Endothelial cell of umbilical vein (primary cell): Measurements from ENCODE around the gene MARK4. TPM values are rescaled to one million over a fixed set of nuclear protein-coding genes. Genes with fewer than 3 reads are reported as not detected.

Experiments
- BruUV-seq: library from RNA; stranded (reverse); fragments of 400-500 nt; replicated peaks from 2 replicates; lab custom pipeline; 2021; lab: Mats Ljungman, UMichigan
- CTCF ChIA-PET: fragments of 300-600, 350-600 bp; sonication (Branson Sonifier 250); formaldehyde crosslinking; loops from one replicate; lab custom pipeline; 2021; ENCODE audit warnings: antibody characterized with exemption, inconsistent platforms; lab: Charles Lee
- POLR2A ChIA-PET: fragments of 300-600, 350-600 bp; sonication (Branson Sonifier 250); formaldehyde crosslinking; loops from one replicate; lab custom pipeline; 2021; ENCODE audit warnings: antibody characterized with exemption, inconsistent platforms; lab: Charles Lee
- DNase-seq: peaks from one replicate; pipeline ENCODE4 v3.0.0-alpha.2; 2011; ENCODE audit warnings: low read depth, low spot score
- FAIRE-seq: peaks from 2 replicates; lab custom pipeline; 2011; peaks lifted over from hg19 to GRCh38; lab: Jason Lieb, UNC
- H2AFZ ChIP-seq: 2 replicates; pipeline ENCODE4 v1.6.0; 2012; ENCODE audit warnings: low read depth, low read length, control low read depth, inconsistent platforms
- H3K27ac ChIP-seq: 2 replicates; pipeline ENCODE4 v1.5.1; 2011; ENCODE audit warnings: low read depth, mild to moderate bottlenecking, control low read depth, low read length, moderate library complexity; ENCODE audit not compliant: insufficient read depth
- H3K27me3 ChIP-seq, 2 experiments: 2 replicates each; pipeline versions ENCODE4 v1.6.0 to v1.6.1; 2011; ENCODE audit warnings: low read length in 2 of 2, mixed read lengths in 1 of 2; ENCODE audit not compliant: control insufficient read depth in 2 of 2, insufficient read depth in 2 of 2
- H3K36me3 ChIP-seq, 2 experiments: 2 replicates in 1 of 2; 3 replicates in 1 of 2; pipeline ENCODE4 v1.5.1; 2011; ENCODE audit warnings: low read length in 2 of 2, mild to moderate bottlenecking in 1 of 2, moderate library complexity in 1 of 2; ENCODE audit not compliant: control insufficient read depth in 2 of 2, insufficient read depth in 2 of 2; ENCODE audit errors: extremely low read depth in 1 of 2
- H3K4me1 ChIP-seq: 3 replicates; pipeline ENCODE4 v1.5.1; 2011; ENCODE audit warnings: mild to moderate bottlenecking, low read length; ENCODE audit not compliant: control insufficient read depth, insufficient read depth; ENCODE audit errors: extremely low read depth
- H3K4me2 ChIP-seq: 2 replicates; pipeline ENCODE4 v1.6.1; 2011; ENCODE audit warnings: low read length, control low read depth, mixed read lengths; ENCODE audit not compliant: insufficient read depth
- H3K4me3 ChIP-seq, 3 experiments: fragments of 200-600 bp in 1 of 3; sonication (generic), shearing (Covaris generic) in 1 of 3; replicated peaks in 1 of 3; 2 replicates each; pipeline ENCODE4 v1.5.1; 2011 to 2016; ENCODE audit warnings: control low read depth in 3 of 3, low read length in 3 of 3, mild to moderate bottlenecking in 2 of 3, inconsistent platforms in 1 of 3, low read depth in 1 of 3, moderate library complexity in 1 of 3; ENCODE audit not compliant: insufficient read depth in 1 of 3
- H3K79me2 ChIP-seq: 2 replicates; pipeline ENCODE4 v1.6.0; 2012; ENCODE audit warnings: low read length, inconsistent platforms; ENCODE audit not compliant: control insufficient read depth, insufficient read depth
- H3K9ac ChIP-seq: replicated peaks from 2 replicates; pipeline ENCODE3; 2011; ENCODE audit warnings: low read length, control low read depth; ENCODE audit not compliant: insufficient read depth; ENCODE audit errors: extremely low read depth
- H3K9me1 ChIP-seq: replicated peaks from 3 replicates; pipeline ENCODE4 v1.6.0; 2011; ENCODE audit warnings: mild to moderate bottlenecking, low read length; ENCODE audit not compliant: control insufficient read depth, insufficient read depth; ENCODE audit errors: extremely low read depth
- H3K9me3 ChIP-seq: replicated peaks from 2 replicates; pipeline ENCODE4 v1.5.1; 2012; ENCODE audit warnings: low read length, inconsistent platforms; ENCODE audit not compliant: control insufficient read depth, insufficient read depth
- H4K20me1 ChIP-seq: replicated peaks from 2 replicates; pipeline ENCODE3; 2011; ENCODE audit warnings: mild to moderate bottlenecking, low read length; ENCODE audit not compliant: control insufficient read depth, insufficient read depth; ENCODE audit errors: extremely low read depth
- CTCF ChIP-seq, 2 donors: IDR thresholded peaks; 1 replicate in 1 of 2; 2 replicates in 1 of 2; pipeline ENCODE4 v1.5.1; 2011; ENCODE audit warnings: low read length in 2 of 2, mild to moderate bottlenecking in 2 of 2, moderate library complexity in 2 of 2, control low read depth in 1 of 2, inconsistent platforms in 1 of 2, low read depth in 1 of 2; ENCODE audit not compliant: insufficient read depth in 1 of 2; ENCODE audit errors: extremely low read depth in 1 of 2
- EZH2 ChIP-seq: IDR thresholded peaks from 2 replicates; pipeline ENCODE4 v1.6.1; 2012; ENCODE audit warnings: borderline replicate concordance, low read depth, mild to moderate bottlenecking, moderate library complexity, low read length, inconsistent platforms; ENCODE audit not compliant: severe bottlenecking
- FOS ChIP-seq: IDR thresholded peaks from 2 replicates; pipeline ENCODE4 v1.6.1; 2011; ENCODE audit warnings: mild to moderate bottlenecking, low read length, moderate library complexity, borderline replicate concordance; ENCODE audit not compliant: insufficient read depth
- GATA2 ChIP-seq: IDR thresholded peaks from 2 replicates; pipeline ENCODE4 v1.7.0; 2011; ENCODE audit warnings: low read depth, mild to moderate bottlenecking, moderate library complexity, mixed read lengths, low read length; ENCODE audit not compliant: insufficient read length, insufficient read depth
- JUN ChIP-seq: IDR thresholded peaks from 2 replicates; pipeline ENCODE4 v1.6.1; 2011; ENCODE audit warnings: borderline replicate concordance, low read depth; ENCODE audit not compliant: insufficient read length, insufficient read depth
- MYC ChIP-seq: IDR thresholded peaks from one replicate; pipeline ENCODE4 v1.6.1; 2011; ENCODE audit warnings: mild to moderate bottlenecking, low read depth, low read length
- POLR2A ChIP-seq: IDR thresholded peaks from 2 replicates; pipeline ENCODE4 v1.6.1; 2012; ENCODE audit warnings: low read depth, mild to moderate bottlenecking, control low read depth, low read length
- POLR2AphosphoS5 ChIP-seq: IDR thresholded peaks from 2 replicates; pipeline ENCODE4 v1.6.1; 2012; ENCODE audit warnings: low read depth, mild to moderate bottlenecking, control low read depth, low read length, moderate library complexity; ENCODE audit not compliant: insufficient read depth
- dilution Hi-C: fragments of 300-500 bp; cut with MboI; formaldehyde crosslinking; loops from one replicate; pipeline ENCODE4 v1.15.0; 2019; ENCODE audit warnings: low sequenced_read_pairs; ENCODE audit not compliant: extremely low pct_ligation_motif_present
- intact Hi-C: fragments of 100-400 bp; cut with micrococcal nuclease; formaldehyde crosslinking; loops from one replicate; pipeline ENCODE4 v1.10.0; 2022
- polyA plus RNA-seq, 4 experiments: library from polyadenylated mRNA; depleted of rRNA in 3 of 4; stranded (reverse) in 3 of 4; unstranded in 1 of 4; fragments of >200 nt; gene quantifications; 2 replicates each; pipeline versions ENCODE4 v1.2.1 to v1.2.3, GENCODE V29; 2011 to 2012; ENCODE audit warnings: missing spikeins in 1 of 4
- total RNA-seq: library from RNA; stranded (reverse); gene quantifications from 2 replicates; pipeline ENCODE4 v1.2.3, GENCODE V29; 2021
- TF ChIP-seq, protein P1 (sequence below): IDR thresholded peaks from 2 replicates; pipeline ENCODE4 v1.6.1; 2011; ENCODE audit not compliant: insufficient read depth, insufficient read length

Gene MARK4
- total and polyA plus RNA-seq, 2 donors (not counting 3 experiments of a cell fraction or from before 2014, with no cell fraction given) = 13.9 to 51.6 TPM

DNA sequence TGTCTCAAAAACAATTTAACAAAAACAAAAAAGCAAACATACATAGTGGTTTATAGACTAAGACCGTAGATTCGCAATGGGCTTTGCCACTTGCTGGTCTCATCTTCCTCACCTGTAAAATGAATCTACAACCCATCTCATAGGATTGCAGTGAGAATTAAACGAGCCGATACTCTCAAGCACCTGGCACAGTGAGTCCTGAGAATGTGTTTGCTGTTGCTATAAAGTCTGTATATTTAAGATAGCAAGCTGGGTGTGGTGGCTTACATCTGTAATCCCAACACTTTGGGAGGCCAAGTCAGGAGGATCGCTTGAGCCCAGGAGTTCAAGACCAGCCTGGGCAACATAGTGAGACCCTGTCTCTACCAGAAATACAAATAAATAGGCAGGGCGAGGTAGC is 28.3 kb upstream of the MARK4 start:
- POLR2A ChIA-PET = no interaction called here
- TF ChIP-seq FOS (no peak), GATA2 (no peak), CTCF (IDR thresholded peaks at IDR 0.05; ENCODE audit: extremely low read depth in 1 of 2, insufficient read depth in 1 of 2, low read depth in 1 of 2, low read length in 2 of 2) (no peak), EZH2 (no peak), JUN (no peak), POLR2A (no peak), POLR2AphosphoS5 (no peak), MYC (no peak)
- TF ChIP-seq, protein P1, sequence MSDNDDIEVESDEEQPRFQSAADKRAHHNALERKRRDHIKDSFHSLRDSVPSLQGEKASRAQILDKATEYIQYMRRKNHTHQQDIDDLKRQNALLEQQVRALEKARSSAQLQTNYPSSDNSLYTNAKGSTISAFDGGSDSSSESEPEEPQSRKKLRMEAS = no peak
- Histone ChIP-seq H3K36me3 (no peaks in the 10 kb centered on the region), H3K4me3 (no peak overlapping the region), H4K20me1 (no peaks in the 10 kb centered on the region), H3K79me2 (no peaks in the 10 kb centered on the region), H3K9me3 (no peaks in the 10 kb centered on the region), H2AFZ (no peak overlapping the region), H3K9me1 (no peaks in the 10 kb centered on the region), H3K27ac (no peak overlapping the region), H3K27me3 (no peaks in the 10 kb centered on the region), H3K4me2 (no peak overlapping the region), H3K4me1 (peaks cover 3% of the 10 kb centered on the region), H3K9ac (no peak overlapping the region)
- dilution Hi-C loops = no loop called here
- intact Hi-C loops = no loop called here
- CTCF ChIA-PET = interaction anchor here (1.1 kb wide), 1 partner anchor 10 kb away, joined by 3 read pairs; no protein-coding TSS in a partner anchor
- DNase-seq (no peak), FAIRE-seq (no peak)
- no TSS peak for BruUV-seq
